Thyroid gland (tissue), 4 donors: ENCODE data around the gene LHB. TPM values are rescaled to one million over a fixed set of nuclear protein-coding genes. Genes with fewer than 3 reads are reported as not detected.

ENCODE experiments used
- DNase-seq, 2 donors: peaks; one replicate each; pipeline ENCODE4 v3.0.0-alpha.2; 2019
- H3K27ac ChIP-seq, 3 donors: fragments of 200-600 bp; sonication (generic); 1 replicate in 2 of 3; 2 replicates in 1 of 3; pipeline ENCODE4 v1.5.1; 2016 to 2019; ENCODE audit warnings: mild to moderate bottlenecking in 1 of 3, moderate library complexity in 1 of 3
- H3K27me3 ChIP-seq: fragments of 200-600 bp; sonication (generic); one replicate; pipeline ENCODE4 v1.5.1; 2019
- H3K36me3 ChIP-seq, 2 donors: fragments of 200-600 bp; sonication (generic); one replicate each; pipeline ENCODE4 v1.5.1; 2016 to 2019
- H3K4me1 ChIP-seq, 2 donors: fragments of 200-600 bp; sonication (generic); one replicate each; pipeline ENCODE4 v1.5.1; 2017 to 2019
- H3K4me3 ChIP-seq, 3 donors: fragments of 200-600 bp; sonication (generic); replicated peaks in 1 of 3; 1 replicate in 2 of 3; 2 replicates in 1 of 3; pipeline ENCODE4 v1.5.1; 2016; ENCODE audit warnings: mild to moderate bottlenecking in 1 of 3
- H3K9me3 ChIP-seq: fragments of 200-600 bp; sonication (generic); one replicate; pipeline ENCODE4 v1.5.1; 2017
- POLR2A ChIP-seq, 2 donors: fragments of 450-650 bp; IDR thresholded peaks; one replicate each; pipeline ENCODE4 v1.6.1; 2017; ENCODE audit warnings: antibody characterized with exemption in 2 of 2, mild to moderate bottlenecking in 2 of 2, moderate library complexity in 1 of 2
- WGBS, 2 donors: methylation state at CpG; one replicate each; pipeline ENCODE4 v1.1.5; 2017; 5-methylcytosine and 5-hydroxymethylcytosine counted together
- intact Hi-C: fragments of 100-400 bp; cut with DNase I; formaldehyde crosslinking; loops from one replicate; pipeline ENCODE4 v1.15.1; 2023
- total RNA-seq, 4 donors: library from RNA; depleted of rRNA; stranded (reverse); fragments of >200 nt; gene quantifications; one replicate each; pipeline ENCODE4 v1.2.3, GENCODE V29; 2016
- TF ChIP-seq, protein P1 (sequence below), 6 experiments: fragments of 200-600 bp in 3 of 6; fragments of 450-650 bp in 3 of 6; sonication (generic) in 3 of 6; IDR thresholded peaks; one replicate each; pipeline ENCODE4 v1.5.1; 2016 to 2019; ENCODE audit warnings: antibody characterized with exemption in 6 of 6, mild to moderate bottlenecking in 2 of 6, inconsistent platforms in 1 of 6, moderate library complexity in 1 of 6

The LHB gene
- total RNA-seq, 4 donors from 2014 or later = not detected

- H3K9me3 ChIP-seq = no peaks in the 10 kb centered on the region
- H3K27ac ChIP-seq = no peak overlapping the region
- peak; percentile 25 to 33 for DNase-seq
- H3K4me3 ChIP-seq = peak overlapping the region in 1 of 3 donors; percentile 25
- TF ChIP-seq, protein P1, sequence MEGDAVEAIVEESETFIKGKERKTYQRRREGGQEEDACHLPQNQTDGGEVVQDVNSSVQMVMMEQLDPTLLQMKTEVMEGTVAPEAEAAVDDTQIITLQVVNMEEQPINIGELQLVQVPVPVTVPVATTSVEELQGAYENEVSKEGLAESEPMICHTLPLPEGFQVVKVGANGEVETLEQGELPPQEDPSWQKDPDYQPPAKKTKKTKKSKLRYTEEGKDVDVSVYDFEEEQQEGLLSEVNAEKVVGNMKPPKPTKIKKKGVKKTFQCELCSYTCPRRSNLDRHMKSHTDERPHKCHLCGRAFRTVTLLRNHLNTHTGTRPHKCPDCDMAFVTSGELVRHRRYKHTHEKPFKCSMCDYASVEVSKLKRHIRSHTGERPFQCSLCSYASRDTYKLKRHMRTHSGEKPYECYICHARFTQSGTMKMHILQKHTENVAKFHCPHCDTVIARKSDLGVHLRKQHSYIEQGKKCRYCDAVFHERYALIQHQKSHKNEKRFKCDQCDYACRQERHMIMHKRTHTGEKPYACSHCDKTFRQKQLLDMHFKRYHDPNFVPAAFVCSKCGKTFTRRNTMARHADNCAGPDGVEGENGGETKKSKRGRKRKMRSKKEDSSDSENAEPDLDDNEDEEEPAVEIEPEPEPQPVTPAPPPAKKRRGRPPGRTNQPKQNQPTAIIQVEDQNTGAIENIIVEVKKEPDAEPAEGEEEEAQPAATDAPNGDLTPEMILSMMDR (IDR thresholded peaks at IDR 0.05) = peak in 2 of 6 experiments; percentile 33 to 54
- no peak for TF ChIP-seq POLR2A (IDR thresholded peaks at IDR 0.05)
- H3K27me3 ChIP-seq = no peaks in the 10 kb centered on the region
- H3K36me3 ChIP-seq = peaks cover 0 to 6% of the 10 kb centered on the region in 2 donors
- WGBS, 2 donors = 3% methylated on average over 8 to 14 of the region's 62 CpGs
- H3K4me1 ChIP-seq = peaks cover 17 to 24% of the 10 kb centered on the region in 2 donors
- intact Hi-C loops = no loop called here
These were observed 918 bp upstream of the LHB start for GRCh38 chr19:49017666-49018351.

DNA sequence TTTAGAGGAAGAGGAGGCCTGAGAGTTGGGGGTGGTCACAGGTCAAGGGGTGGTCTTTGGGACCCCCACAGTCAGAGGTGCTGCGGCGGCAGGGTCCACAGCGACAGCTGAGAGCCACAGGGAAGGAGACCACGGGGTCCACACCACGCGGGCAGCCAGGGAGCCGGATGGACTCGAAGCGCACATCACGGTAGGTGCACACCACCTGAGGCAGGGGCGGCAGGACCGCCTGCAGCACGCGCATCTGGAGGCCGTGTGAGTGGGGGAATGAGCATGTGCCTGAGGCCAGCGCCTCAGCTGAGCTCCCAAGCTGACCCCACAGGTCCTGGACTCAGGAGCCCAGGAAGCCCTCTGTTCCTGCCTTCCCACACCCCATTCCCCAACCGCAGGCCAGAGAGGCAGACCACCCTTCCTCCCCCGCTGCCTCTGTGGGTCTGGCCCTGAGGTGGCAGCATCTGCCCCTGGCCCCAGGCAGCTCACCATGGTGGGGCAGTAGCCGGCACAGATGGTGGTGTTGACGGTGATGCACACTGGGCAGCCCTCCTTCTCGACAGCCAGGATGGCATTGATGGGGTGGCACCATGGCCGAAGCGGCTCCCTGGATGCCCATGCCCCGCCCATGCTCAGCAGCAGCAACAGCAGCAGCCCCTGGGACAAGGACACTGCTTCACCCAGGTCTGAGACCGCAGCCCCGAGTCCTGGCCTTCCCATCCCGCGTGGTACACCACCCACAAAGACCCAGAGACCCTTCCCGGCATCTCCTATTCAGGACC, 638 bp downstream of the LHB start:
- no peak for DNase-seq

DNA sequence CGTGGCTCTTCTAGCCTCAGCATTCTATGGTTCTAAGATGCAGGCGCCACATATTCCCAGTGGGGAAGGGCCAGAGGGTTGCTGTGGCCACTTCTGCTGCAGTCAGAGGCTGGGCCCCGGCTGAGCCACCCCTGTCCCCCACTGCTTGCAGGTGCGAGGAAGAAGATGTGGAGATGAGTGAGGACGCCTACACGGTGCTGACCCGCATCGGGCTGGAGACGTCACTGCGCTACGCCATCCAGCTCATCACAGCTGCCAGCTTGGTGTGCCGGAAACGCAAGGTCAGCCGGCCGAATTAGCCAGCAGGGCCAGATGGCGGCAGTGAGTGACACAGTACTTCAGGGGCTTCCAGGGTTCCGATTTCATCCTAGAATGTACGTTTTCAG, 2.0 kb downstream of the LHB start:
- TF ChIP-seq POLR2A (IDR thresholded peaks at IDR 0.05) = no peak
- TF ChIP-seq, protein P1 (IDR thresholded peaks at IDR 0.05) = no peak

More for the DNA sequence above, 638 bp downstream of the LHB start:
- H3K9me3 ChIP-seq = no peaks in the 10 kb centered on the region
- peaks cover 17 to 24% of the 10 kb centered on the region in 2 donors for H3K4me1 ChIP-seq
- WGBS, 2 donors = 93 to 94% methylated on average over 14 to 22 of the region's 29 CpGs
- no peak overlapping the region for H3K27ac ChIP-seq
- intact Hi-C loops = no loop called here
- no peaks in the 10 kb centered on the region for H3K27me3 ChIP-seq
- no peak for TF ChIP-seq POLR2A (IDR thresholded peaks at IDR 0.05)
- TF ChIP-seq, protein P1 (IDR thresholded peaks at IDR 0.05) = no peak
- no peak overlapping the region for H3K4me3 ChIP-seq
- peaks cover 9 to 16% of the 10 kb centered on the region in 2 donors for H3K36me3 ChIP-seq

DNA sequence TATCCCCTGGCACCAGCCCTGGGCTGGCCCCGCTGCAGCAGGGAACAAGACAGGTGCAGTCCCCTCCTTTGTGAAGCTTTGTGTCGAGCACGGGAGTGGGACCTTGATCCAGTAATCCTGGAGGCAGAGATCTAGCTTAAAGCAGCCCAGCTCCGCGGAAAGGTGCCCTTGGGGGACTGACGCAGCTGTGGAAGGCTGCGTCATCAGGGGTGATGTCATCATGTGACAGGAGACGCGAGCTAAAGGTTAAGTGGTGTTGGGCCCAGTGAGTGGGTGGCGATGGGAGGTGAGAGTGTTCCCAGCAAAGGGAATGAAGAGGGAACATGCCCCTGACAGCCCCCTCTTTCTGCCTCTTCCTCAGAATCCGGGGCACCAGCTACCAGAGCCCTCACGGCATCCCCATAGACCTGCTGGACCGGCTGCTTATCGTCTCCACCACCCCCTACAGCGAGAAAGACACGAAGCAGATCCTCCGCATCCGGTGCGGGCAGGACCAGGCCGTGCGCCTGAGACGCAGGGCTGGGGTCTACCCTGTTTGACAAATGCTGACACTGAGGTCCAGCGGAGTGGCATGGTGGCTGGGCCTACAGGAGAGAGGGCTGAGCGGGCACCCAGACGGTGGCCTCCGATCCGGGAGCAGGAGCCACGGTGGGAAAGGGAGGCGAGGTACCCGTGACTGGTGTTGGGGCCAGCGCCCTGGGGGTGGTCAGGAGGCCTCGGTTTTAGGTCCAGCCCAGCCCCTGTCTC, 2.6 kb downstream of the LHB start:
- 94% methylated on average over 31 to 32 of the region's 32 CpGs for WGBS, 2 donors
- Histone ChIP-seq H3K4me1 (peaks cover 16 to 19% of the 10 kb centered on the region in 2 donors), H3K27ac (no peak overlapping the region), H3K4me3 (no peak overlapping the region), H3K27me3 (no peaks in the 10 kb centered on the region), H3K36me3 (peaks cover 25 to 34% of the 10 kb centered on the region in 2 donors), H3K9me3 (no peaks in the 10 kb centered on the region)
- TF ChIP-seq, protein P1 (IDR thresholded peaks at IDR 0.05) = no peak
- intact Hi-C loops = no loop called here
- no peak for DNase-seq

More for the DNA sequence above, 2.0 kb downstream of the LHB start:
- Histone ChIP-seq H3K27me3 (no peaks in the 10 kb centered on the region), H3K36me3 (peaks cover 21 to 28% of the 10 kb centered on the region in 2 donors), H3K9me3 (no peaks in the 10 kb centered on the region), H3K4me3 (no peak overlapping the region), H3K27ac (no peak overlapping the region), H3K4me1 (peaks cover 17 to 24% of the 10 kb centered on the region in 2 donors)
- DNase-seq = no peak
- 79 to 98% methylated on average over 6 to 18 of the region's 18 CpGs for WGBS, 2 donors
- intact Hi-C loops = no loop called here
